ENCODE data around the gene RAPGEF1.

The RAPGEF1 gene

GRCh38 chr9:131545786-131546335 is 194.0 kb downstream of the RAPGEF1 start:
- no peak for DNase-seq

- no peak for DNase-seq
These were observed 194.7 kb downstream of the RAPGEF1 start, which contains the start of gene PRRT1B for GRCh38 chr9:131545003-131545785. Gene PRRT1B (plus strand): TSS chr9:131545523. CDS start chr9:131545616, 93 bp downstream.

- no peak for DNase-seq
These were observed 196.7 kb downstream of the RAPGEF1 start for GRCh38 chr9:131543141-131543540.

- no peak for DNase-seq
These were observed 200.5 kb downstream of the RAPGEF1 start for GRCh38 chr9:131539223-131539923.

- DNase-seq = no peak
These were observed 201.9 kb downstream of the RAPGEF1 start for GRCh38 chr9:131537946-131538345.

GRCh38 chr9:131534721-131535237 is 205.1 kb downstream of the RAPGEF1 start:
- no peak for DNase-seq

GRCh38 chr9:131530920-131531832 is 208.7 kb downstream of the RAPGEF1 start, which contains the start of gene UCK1:
Gene UCK1 (minus strand): TSS chr9:131531263. CDS start chr9:131531174, 89 bp downstream.
- peak; percentile 72 to 77 for DNase-seq

- DNase-seq = peak; percentile 23 to 41
These were observed 209.3 kb downstream of the RAPGEF1 start for GRCh38 chr9:131530546-131530919.

GRCh38 chr9:131529597-131530545 is 210.0 kb downstream of the RAPGEF1 start:
- no peak for DNase-seq

GRCh38 chr9:131528886-131529505 is 210.9 kb downstream of the RAPGEF1 start:
- DNase-seq = no peak

GRCh38 chr9:131528186-131528585 is 211.7 kb downstream of the RAPGEF1 start:
- DNase-seq = no peak
